NCI-H446 treated with DMSO at 0.1 percent for 48 hours (cell line): ENCODE data around the gene MYO3B.
A peak's percentile ranks its signal among the peaks of the same experiment; 100 is the strongest.

Source experiments
- DNase-seq: peaks from one replicate; lab custom pipeline; 2025; lab: John Stamatoyannopoulos, UW

MYO3B gene

GRCh38 chr2:170177950-170178781, at the start of gene MYO3B:
TSS of gene MYO3B (plus strand) at chr2:170178147. CDS start at chr2:170178288, 141 bp downstream.
- DNase-seq: no peak

GRCh38 chr2:170139276-170139967, 38.5 kb upstream of the MYO3B start:
- DNase-seq: no peak

DNA sequence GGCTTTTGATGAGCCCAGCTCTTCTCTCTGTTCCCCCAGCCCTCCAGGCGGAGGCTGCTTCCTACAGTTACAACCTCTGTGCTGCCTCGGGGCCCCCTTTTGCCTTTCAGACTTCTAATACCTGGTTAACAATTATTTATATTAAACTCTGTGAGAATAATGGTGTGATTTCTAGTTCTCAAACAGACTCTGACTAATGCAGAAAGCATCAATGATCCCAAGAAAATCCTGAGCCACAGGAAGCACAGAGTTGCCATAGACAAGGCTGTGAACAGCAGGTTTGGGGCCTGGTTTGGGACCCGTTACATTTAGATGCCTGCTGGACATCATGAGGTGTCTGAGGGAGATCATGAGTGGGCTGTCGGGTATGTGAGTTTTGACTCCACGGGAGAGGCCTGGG, 37.4 kb upstream of the MYO3B start:
- DNase-seq: no peak

DNA sequence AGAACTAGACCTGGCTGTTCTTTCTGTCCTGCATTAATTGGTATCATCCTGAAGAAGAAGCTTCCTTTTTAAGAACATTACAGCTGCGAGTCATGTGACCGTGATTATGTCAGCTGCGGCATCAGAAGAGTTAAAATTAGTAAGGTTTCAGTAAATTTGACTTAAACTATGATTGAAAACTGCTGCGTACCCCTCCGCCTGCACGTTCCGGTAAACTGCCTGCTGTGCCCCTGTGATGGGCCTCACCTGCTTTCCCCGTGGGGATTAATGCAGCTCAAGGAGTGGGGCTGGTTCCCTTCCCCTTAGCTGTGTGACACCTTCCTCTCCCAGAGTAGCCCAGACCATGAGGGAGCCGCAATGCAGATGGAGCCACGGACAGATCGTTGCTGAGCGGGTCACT, 36.1 kb upstream of the MYO3B start:
- DNase-seq: no peak

GRCh38 chr2:170142502-170142901, 35.4 kb upstream of the MYO3B start:
- DNase-seq: no peak

DNA sequence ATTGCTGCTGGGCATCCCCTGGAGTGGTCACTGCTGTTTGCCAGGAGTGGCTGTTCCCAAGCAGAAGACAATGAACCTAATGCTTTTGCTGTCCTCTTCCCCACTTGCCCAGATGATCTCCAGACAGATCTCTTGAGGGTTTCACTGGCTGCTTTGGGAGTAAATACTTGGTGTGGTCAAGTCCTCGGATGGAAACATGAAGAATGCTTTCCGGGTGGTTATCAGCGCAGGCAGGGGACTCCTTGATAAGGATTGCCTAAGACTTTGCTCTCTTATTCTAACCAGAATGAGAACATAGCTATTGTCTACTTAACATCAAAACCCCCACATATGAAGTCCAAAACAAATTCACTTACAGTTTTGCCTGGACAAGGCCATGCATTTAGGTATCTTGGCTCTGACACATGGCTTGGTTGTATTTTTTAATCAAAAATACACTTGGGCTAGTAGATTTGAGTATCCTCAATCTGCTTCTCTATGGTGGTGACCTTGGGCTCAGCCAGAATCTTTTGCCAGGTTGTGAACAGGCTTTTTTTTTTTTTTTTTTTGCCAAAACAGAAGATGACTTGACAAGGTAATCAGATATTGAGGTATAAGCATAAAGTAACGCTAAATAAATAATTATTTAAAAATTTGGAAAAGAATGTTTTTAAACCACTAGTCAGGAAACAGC, 34.8 kb upstream of the MYO3B start:
- DNase-seq: no peak

DNA sequence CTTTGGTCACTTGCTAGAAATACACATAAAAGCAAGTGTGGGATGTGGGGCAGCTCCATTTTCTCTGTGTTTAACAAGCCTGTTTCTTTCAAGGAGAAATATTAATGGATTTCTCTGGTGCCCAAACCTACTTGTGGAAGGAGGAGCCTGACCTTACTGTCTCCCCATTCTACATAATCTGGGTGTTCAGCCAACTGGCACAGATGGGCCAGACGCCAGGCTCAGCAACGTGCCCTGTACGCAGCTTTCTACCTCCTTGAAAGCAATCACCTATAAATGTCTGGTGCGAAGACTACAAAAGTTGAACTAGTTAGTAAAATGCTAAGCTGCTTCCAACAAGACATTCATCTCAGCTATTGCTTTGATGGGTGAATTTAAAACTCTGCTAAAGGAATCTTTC, 33.2 kb upstream of the MYO3B start:
- DNase-seq: no peak

- DNase-seq: no peak
Measured at GRCh38 chr2:170145191-170145590, 32.8 kb upstream of the MYO3B start.

GRCh38 chr2:170145675-170146432, 32.1 kb upstream of the MYO3B start:
- DNase-seq: no peak

DNA sequence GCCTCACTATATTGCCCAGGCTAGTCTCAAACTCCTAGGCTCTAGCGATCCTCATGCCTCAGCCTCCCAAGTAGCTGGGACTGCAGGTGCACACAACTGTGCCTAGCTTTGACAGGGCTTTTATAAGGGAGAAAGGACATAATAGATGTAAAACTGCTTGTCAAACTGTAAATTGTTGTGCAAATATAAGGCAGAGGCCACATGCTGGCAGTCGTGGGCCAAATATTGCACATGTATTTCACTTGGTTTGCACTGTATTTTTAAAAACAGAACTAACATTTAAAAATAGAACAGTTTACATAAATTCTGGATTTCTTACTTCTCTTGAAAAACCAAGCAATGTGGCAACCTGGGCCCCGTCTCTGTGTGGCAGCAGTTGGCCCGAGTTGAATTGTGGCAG, 31.2 kb upstream of the MYO3B start:
- no peak for DNase-seq

GRCh38 chr2:170147576-170147975, 30.4 kb upstream of the MYO3B start:
- DNase-seq: no peak

DNA sequence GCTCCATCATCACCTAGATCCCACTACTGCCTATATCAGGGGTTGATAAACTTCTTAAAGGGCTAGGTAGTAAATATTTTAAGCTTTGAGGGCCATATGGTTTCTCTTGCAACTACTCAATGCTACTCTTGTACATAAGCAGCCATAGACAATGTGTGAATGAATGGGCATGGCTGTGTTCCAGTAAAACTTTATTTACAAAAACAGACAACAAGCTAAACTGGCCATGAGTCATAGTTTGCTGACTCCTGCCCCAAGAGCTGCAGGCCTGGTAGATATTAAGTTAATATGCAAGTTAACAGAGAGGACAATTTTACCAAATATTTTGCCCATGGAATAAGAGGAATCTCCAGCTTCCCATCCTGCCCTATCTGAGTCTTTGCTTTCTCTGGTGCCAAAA, 29.8 kb upstream of the MYO3B start:
- peak; percentile 39 for DNase-seq

- DNase-seq: no peak
Measured at GRCh38 chr2:170152421-170152820, 25.5 kb upstream of the MYO3B start.

- peak; percentile 48 for DNase-seq
Measured at GRCh38 chr2:170155022-170155722, 22.8 kb upstream of the MYO3B start.

DNA sequence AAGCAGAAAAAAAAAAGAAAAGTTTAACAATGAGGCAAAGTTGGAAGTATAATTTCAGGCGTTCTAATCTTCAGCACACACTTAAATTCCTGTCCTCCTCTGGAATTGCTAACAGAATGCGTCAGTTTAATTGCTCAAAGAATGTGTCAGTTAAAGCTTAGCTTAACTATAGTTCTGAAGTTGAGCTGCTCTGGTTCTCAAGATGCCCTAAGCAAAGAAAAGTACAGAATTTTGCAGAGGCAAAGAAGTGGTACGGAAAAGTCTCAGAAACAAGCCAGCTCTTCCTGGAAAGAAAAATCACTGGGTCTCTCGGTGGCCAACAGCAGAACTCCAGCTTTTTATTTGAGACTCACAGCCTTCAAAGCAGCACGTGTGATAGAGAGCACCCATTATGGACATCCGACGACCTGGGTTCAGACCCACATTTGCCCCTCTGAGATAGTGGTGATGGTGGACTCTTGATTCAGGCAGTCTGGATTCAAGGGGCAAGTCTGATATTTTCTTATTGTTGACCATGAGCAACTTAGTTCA, 22.2 kb upstream of the MYO3B start:
- no peak for DNase-seq

- no peak for DNase-seq
Measured at GRCh38 chr2:170156592-170156991, 21.4 kb upstream of the MYO3B start.

GRCh38 chr2:170157025-170157684, 20.8 kb upstream of the MYO3B start:
- DNase-seq: no peak

- no peak for DNase-seq
Measured at GRCh38 chr2:170159060-170159459, 18.9 kb upstream of the MYO3B start.

DNA sequence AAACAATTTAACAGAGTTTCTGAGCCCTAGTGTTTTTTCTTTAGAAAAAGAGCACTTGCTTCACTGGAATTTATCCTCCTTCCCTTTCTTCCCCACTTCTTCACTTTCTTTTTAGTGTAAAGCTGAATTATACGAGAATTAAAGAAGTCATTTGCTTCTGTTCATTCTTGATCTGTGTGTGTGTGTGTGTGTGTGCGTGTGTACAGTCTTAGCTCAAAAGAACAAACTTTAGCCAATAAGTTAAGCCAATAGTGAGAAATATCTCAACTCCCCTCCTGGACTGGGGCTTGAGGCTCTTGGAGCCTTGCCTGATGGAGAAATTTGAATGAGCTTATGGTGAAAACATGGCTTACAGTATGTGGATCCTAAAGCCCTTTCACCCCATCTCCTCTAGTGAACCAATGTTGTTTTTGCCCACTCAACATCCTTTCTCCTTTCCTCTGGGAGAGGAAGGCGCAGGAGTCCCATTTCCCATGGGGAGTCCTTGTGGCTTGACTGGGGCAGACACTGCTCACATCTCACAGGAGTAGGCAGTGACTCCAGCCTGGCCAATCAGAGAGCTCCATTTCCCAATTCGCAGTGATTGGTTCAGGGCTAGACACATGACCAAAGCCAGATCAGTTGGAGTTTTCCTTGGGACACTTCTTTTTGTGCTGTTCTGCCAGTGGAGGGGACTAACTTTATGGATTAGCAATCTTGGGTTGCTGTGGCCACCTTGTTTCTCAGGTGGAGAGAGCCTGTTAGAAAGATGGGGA, 16.3 kb upstream of the MYO3B start:
- DNase-seq: no peak

DNA sequence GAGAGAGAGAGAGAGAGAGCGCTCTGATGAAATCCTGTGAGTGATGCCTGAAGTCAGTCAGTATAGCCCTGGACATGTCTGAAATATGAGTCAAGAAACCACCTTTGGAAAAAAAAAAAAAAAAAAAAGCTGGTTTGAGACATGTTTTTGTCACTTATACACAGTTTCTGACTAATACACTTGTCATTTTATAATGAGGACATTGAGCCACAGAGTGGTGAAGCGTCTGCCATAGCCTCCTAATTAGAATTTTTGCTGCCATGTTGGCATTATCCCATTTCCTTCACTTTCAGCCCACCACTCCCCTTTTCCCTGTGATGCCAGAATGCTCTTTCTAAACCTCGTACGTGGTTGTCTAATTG, 15.7 kb upstream of the MYO3B start:
- no peak for DNase-seq
